GM19035 (cell line): ENCODE data around the gene SIRT2.
"Not testable (repeated sequence)": the region's sequence is repeated elsewhere in the genome, so short reads cannot be mapped to it uniquely, and the experiment has no call there.

Experiments
- ATAC-seq: cut with Tn5 transposase; IDR thresholded peaks from one replicate; pipeline ENCODE4 v1.9.1; 2021; ENCODE audit not compliant: unreplicated experiment

Gene SIRT2

GRCh38 chr19:38899447-38900201 is at the start of gene SIRT2, which contains the start of gene NFKBIB:
TSS of gene SIRT2 (minus strand) at chr19:38899618. CDS start at chr19:38899521, 97 bp downstream.
TSS of gene NFKBIB (plus strand) at chr19:38899969. CDS start at chr19:38900033, 64 bp downstream.
- ATAC-seq: peak; percentile 91

- no peak for ATAC-seq
Observed at GRCh38 chr19:38946229-38947010, 47.0 kb upstream of the SIRT2 start.

GRCh38 chr19:38945562-38946228 is 46.3 kb upstream of the SIRT2 start:
- ATAC-seq: no peak

- ATAC-seq: no peak
Observed at GRCh38 chr19:38944981-38945506, 45.6 kb upstream of the SIRT2 start.

- ATAC-seq: no peak
Observed at GRCh38 chr19:38942471-38943181, 43.2 kb upstream of the SIRT2 start.

- no peak for ATAC-seq
Observed at GRCh38 chr19:38941979-38942378, 42.6 kb upstream of the SIRT2 start.

GRCh38 chr19:38941466-38941865 is 42.0 kb upstream of the SIRT2 start:
- ATAC-seq: not testable (repeated sequence)

GRCh38 chr19:38939957-38940356 is 40.5 kb upstream of the SIRT2 start:
- no peak for ATAC-seq

- no peak for ATAC-seq
Observed at GRCh38 chr19:38933544-38933943, 34.1 kb upstream of the SIRT2 start.

GRCh38 chr19:38932425-38933179 is 33.2 kb upstream of the SIRT2 start:
- no peak for ATAC-seq

GRCh38 chr19:38931521-38931793 is 32.0 kb upstream of the SIRT2 start:
- ATAC-seq: no peak

GRCh38 chr19:38930776-38931520 is 31.5 kb upstream of the SIRT2 start, which contains the start of gene MRPS12:
TSS of gene MRPS12 (plus strand) at chr19:38930944. CDS start at chr19:38931295, 351 bp downstream.
- peak; percentile 91 for ATAC-seq

- ATAC-seq: peak; percentile 73
Observed at GRCh38 chr19:38929929-38930775, 30.7 kb upstream of the SIRT2 start, which contains the start of gene SARS2. TSS of gene SARS2 (minus strand) at chr19:38930763. CDS start at chr19:38930736, 27 bp downstream.

- no peak for ATAC-seq
Observed at GRCh38 chr19:38928391-38929001, 29.1 kb upstream of the SIRT2 start.

- ATAC-seq: no peak
Observed at GRCh38 chr19:38924388-38924787, 25.0 kb upstream of the SIRT2 start.

- no peak for ATAC-seq
Observed at GRCh38 chr19:38922482-38922881, 23.1 kb upstream of the SIRT2 start.

- no peak for ATAC-seq
Observed at GRCh38 chr19:38921420-38922274, 22.2 kb upstream of the SIRT2 start.
